SK-N-SH (cell line): Measurements from ENCODE around the gene PDZD8.

ENCODE experiments used
- FOXM1 ChIP-seq: IDR thresholded peaks from 2 replicates; pipeline ENCODE4 v1.4.0; 2012; ENCODE audit warnings: low read depth, mild to moderate bottlenecking
- NFIC ChIP-seq: IDR thresholded peaks from 2 replicates; pipeline ENCODE4 v1.4.0; 2012; ENCODE audit warnings: borderline replicate concordance
- NRF1 ChIP-seq: IDR thresholded peaks from 2 replicates; pipeline ENCODE4 v1.6.1; 2012; ENCODE audit warnings: low read depth, mild to moderate bottlenecking, low read length
- POLR2AphosphoS5 ChIP-seq: IDR thresholded peaks from 2 replicates; pipeline ENCODE4 v1.6.1; 2012; ENCODE audit warnings: low read depth, low read length
- SIN3A ChIP-seq: IDR thresholded peaks from 2 replicates; pipeline ENCODE4 v1.6.1; 2012; ENCODE audit warnings: low read depth, mild to moderate bottlenecking, low read length, moderate library complexity, borderline replicate concordance
- TCF12 ChIP-seq: IDR thresholded peaks from 2 replicates; pipeline ENCODE4 v1.4.0; 2012
- YY1 ChIP-seq: IDR thresholded peaks from 2 replicates; pipeline ENCODE4 v1.4.0; 2012; ENCODE audit warnings: low read depth, mild to moderate bottlenecking
- TF ChIP-seq, protein P1 (sequence below): IDR thresholded peaks from 2 replicates; pipeline ENCODE4 v1.4.0; 2012; ENCODE audit warnings: low read depth
- TF ChIP-seq, protein P2 (sequence below): IDR thresholded peaks from 2 replicates; pipeline ENCODE4 v1.4.0; 2012; ENCODE audit warnings: low read depth, borderline replicate concordance
- TF ChIP-seq, protein P3 (sequence below): fragments of 200-600 bp; sonication (generic); IDR thresholded peaks from 2 replicates; pipeline ENCODE4 v1.6.1; 2017; ENCODE audit warnings: antibody characterized with exemption, mild to moderate bottlenecking, moderate library complexity

DNA sequence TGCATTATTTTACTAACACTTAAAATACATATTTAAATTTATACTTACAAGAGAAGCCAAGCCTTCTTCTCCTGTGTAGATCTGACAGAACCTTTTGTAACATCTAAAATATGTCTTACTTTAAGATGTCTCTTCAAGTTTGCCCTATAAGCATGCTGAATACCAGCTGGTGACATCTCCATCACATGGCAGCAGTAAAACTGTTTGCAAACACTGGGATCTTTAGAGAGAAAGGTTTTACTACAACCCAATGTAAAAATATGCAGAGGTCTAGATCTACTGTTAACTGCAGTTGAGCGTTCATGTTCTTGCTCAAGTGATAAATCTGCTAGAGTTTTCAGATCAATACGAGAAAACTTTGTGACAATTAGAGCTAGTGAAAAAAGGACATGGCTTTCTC is 23.2 kb downstream of the PDZD8 start:
- TF ChIP-seq POLR2AphosphoS5 (no peak), NFIC (no peak), NRF1 (no peak), YY1 (no peak), TCF12 (no peak), FOXM1 (no peak), SIN3A (no peak)
- TF ChIP-seq, protein P1, sequence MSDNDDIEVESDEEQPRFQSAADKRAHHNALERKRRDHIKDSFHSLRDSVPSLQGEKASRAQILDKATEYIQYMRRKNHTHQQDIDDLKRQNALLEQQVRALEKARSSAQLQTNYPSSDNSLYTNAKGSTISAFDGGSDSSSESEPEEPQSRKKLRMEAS = no peak
- TF ChIP-seq, protein P2, sequence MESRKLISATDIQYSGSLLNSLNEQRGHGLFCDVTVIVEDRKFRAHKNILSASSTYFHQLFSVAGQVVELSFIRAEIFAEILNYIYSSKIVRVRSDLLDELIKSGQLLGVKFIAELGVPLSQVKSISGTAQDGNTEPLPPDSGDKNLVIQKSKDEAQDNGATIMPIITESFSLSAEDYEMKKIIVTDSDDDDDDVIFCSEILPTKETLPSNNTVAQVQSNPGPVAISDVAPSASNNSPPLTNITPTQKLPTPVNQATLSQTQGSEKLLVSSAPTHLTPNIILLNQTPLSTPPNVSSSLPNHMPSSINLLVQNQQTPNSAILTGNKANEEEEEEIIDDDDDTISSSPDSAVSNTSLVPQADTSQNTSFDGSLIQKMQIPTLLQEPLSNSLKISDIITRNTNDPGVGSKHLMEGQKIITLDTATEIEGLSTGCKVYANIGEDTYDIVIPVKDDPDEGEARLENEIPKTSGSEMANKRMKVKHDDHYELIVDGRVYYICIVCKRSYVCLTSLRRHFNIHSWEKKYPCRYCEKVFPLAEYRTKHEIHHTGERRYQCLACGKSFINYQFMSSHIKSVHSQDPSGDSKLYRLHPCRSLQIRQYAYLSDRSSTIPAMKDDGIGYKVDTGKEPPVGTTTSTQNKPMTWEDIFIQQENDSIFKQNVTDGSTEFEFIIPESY = no peak
- TF ChIP-seq, protein P3, sequence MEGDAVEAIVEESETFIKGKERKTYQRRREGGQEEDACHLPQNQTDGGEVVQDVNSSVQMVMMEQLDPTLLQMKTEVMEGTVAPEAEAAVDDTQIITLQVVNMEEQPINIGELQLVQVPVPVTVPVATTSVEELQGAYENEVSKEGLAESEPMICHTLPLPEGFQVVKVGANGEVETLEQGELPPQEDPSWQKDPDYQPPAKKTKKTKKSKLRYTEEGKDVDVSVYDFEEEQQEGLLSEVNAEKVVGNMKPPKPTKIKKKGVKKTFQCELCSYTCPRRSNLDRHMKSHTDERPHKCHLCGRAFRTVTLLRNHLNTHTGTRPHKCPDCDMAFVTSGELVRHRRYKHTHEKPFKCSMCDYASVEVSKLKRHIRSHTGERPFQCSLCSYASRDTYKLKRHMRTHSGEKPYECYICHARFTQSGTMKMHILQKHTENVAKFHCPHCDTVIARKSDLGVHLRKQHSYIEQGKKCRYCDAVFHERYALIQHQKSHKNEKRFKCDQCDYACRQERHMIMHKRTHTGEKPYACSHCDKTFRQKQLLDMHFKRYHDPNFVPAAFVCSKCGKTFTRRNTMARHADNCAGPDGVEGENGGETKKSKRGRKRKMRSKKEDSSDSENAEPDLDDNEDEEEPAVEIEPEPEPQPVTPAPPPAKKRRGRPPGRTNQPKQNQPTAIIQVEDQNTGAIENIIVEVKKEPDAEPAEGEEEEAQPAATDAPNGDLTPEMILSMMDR = no peak
